Upper lobe of left lung (tissue), 6 donors: ENCODE results near the gene CCDC183. TPM values are rescaled to one million over a fixed set of nuclear protein-coding genes. Genes with fewer than 3 reads are reported as not detected.
"Not testable (repeated sequence)": the region's sequence is repeated elsewhere in the genome, so short reads cannot be mapped to it uniquely, and the experiment has no call there.

ENCODE experiments used
- ATAC-seq, 2 donors: fragments of 200-7000 bp; cut with Tn5 transposase; one replicate each; pipeline ENCODE4 v1.9.1; 2022; ENCODE audit warnings: mild to moderate bottlenecking in 2 of 2, moderate library complexity in 2 of 2; ENCODE audit not compliant: low FRiP score in 2 of 2
- DNase-seq, 2 donors: peaks; one replicate each; pipeline ENCODE4 v3.0.0-alpha.2; 2019 to 2020
- H3K27ac ChIP-seq, 4 donors: fragments of 200-600 bp; sonication (generic); one replicate each; pipeline ENCODE4 v1.5.1; 2016 to 2019
- H3K27me3 ChIP-seq, 4 donors: fragments of 200-600 bp; sonication (generic); one replicate each; pipeline ENCODE4 v1.5.1; 2017 to 2019
- H3K36me3 ChIP-seq, 4 donors: fragments of 200-600 bp; sonication (generic); one replicate each; pipeline ENCODE4 v1.5.1; 2016 to 2019
- H3K4me1 ChIP-seq, 4 donors: fragments of 200-600 bp; sonication (generic); one replicate each; pipeline ENCODE4 v1.5.1; 2018 to 2019
- H3K4me3 ChIP-seq, 4 donors: fragments of 200-600 bp; sonication (generic); one replicate each; pipeline ENCODE4 v1.5.1; 2017 to 2019; ENCODE audit warnings: mild to moderate bottlenecking in 2 of 4, moderate library complexity in 1 of 4
- H3K9me3 ChIP-seq, 4 donors: fragments of 200-600 bp; sonication (generic); one replicate each; pipeline ENCODE4 v1.5.1; 2018 to 2019
- CTCF ChIP-seq, 6 experiments: fragments of 450-650 bp in 4 of 6; fragments of 200-600 bp in 2 of 6; sonication (generic) in 2 of 6; IDR thresholded peaks; one replicate each; pipeline ENCODE4 v1.5.1; 2016 to 2019; ENCODE audit warnings: antibody characterized with exemption in 6 of 6
- EP300 ChIP-seq, 4 donors: sonication (generic); formaldehyde crosslinking; IDR thresholded peaks; one replicate each; pipeline ENCODE4 v1.5.1; 2017; ENCODE audit warnings: antibody characterized with exemption in 4 of 4, control low read depth in 2 of 4
- POLR2A ChIP-seq, 4 donors: fragments of 450-650 bp; IDR thresholded peaks; one replicate each; pipeline ENCODE4 v1.5.1; 2016 to 2017; ENCODE audit warnings: antibody characterized with exemption in 4 of 4, mild to moderate bottlenecking in 2 of 4
- POLR2AphosphoS5 ChIP-seq, 2 donors: sonication (generic); formaldehyde crosslinking; IDR thresholded peaks; one replicate each; pipeline ENCODE4 v1.5.1; 2017; ENCODE audit warnings: antibody characterized with exemption in 2 of 2
- WGBS, 2 donors: methylation state at CpG; one replicate each; pipeline ENCODE4 v1.1.5; 2017 to 2018; 5-methylcytosine and 5-hydroxymethylcytosine counted together
- total RNA-seq, 6 donors: library from RNA; depleted of rRNA in 4 of 6; stranded (reverse); fragments of >200 nt in 4 of 6; gene quantifications; one replicate each; pipeline versions ENCODE4 v1.1.0 to v1.2.1, GENCODE V29; 2016 to 2021
- donor health status: DM: no; HTN: no; CAD: no; lungs with moderate emphysema.
- donor health status: DM: no; HTN: yes; CAD: no; lungs with severe emphysema.

CCDC183 gene
- total RNA-seq, 6 donors from 2014 or later: 1.9 to 130 (median 6.6) TPM

- Histone ChIP-seq H3K27ac (no peak overlapping the region), H3K4me3 (no peak overlapping the region), H3K4me1 (no peaks in the 10 kb centered on the region), H3K36me3 (no peaks in the 10 kb centered on the region), H3K9me3 (no peaks in the 10 kb centered on the region), H3K27me3 (no peaks in the 10 kb centered on the region)
- ATAC-seq: no peak
- WGBS, 2 donors: 85 to 89% methylated on average over 5 of the region's 5 CpGs
- TF ChIP-seq POLR2AphosphoS5 (IDR thresholded peaks at IDR 0.05): no peak
- TF ChIP-seq POLR2A (IDR thresholded peaks at IDR 0.05): no peak
- TF ChIP-seq EP300 (IDR thresholded peaks at IDR 0.05): no peak
- TF ChIP-seq CTCF (IDR thresholded peaks at IDR 0.05): no peak
- no peak for DNase-seq
Measured at GRCh38 chr9:136779808-136780207, 16.3 kb upstream of the CCDC183 start.

- H3K4me1 ChIP-seq: peaks cover 0 to 1% (median 0%) of the 10 kb centered on the region in 4 donors
- no peak for ATAC-seq
- no peaks in the 10 kb centered on the region for H3K9me3 ChIP-seq
- H3K36me3 ChIP-seq: no peaks in the 10 kb centered on the region
- DNase-seq: no peak
- 92 to 97% methylated on average over 3 of the region's 3 CpGs for WGBS, 2 donors
- H3K4me3 ChIP-seq: no peak overlapping the region
- TF ChIP-seq POLR2AphosphoS5 (IDR thresholded peaks at IDR 0.05) (no peak), EP300 (IDR thresholded peaks at IDR 0.05) (no peak), CTCF (IDR thresholded peaks at IDR 0.05) (no peak), POLR2A (IDR thresholded peaks at IDR 0.05) (no peak)
- H3K27me3 ChIP-seq: no peaks in the 10 kb centered on the region
- no peak overlapping the region for H3K27ac ChIP-seq
Measured at GRCh38 chr9:136782452-136782851, 13.7 kb upstream of the CCDC183 start.

- TF ChIP-seq POLR2A (IDR thresholded peaks at IDR 0.05) (no peak), POLR2AphosphoS5 (IDR thresholded peaks at IDR 0.05) (no peak), EP300 (IDR thresholded peaks at IDR 0.05) (no peak), CTCF (IDR thresholded peaks at IDR 0.05) (peak in 5 of 6 experiments; percentile 40 to 55 (median 50))
- no peak for DNase-seq
- no peaks in the 10 kb centered on the region for H3K27me3 ChIP-seq
- 44 to 50% methylated on average over 9 of the region's 9 CpGs for WGBS, 2 donors
- no peak overlapping the region for H3K4me3 ChIP-seq
- no peaks in the 10 kb centered on the region for H3K36me3 ChIP-seq
- no peak for ATAC-seq
- H3K4me1 ChIP-seq: peaks cover 0 to 8% (median 4%) of the 10 kb centered on the region in 4 donors
- no peaks in the 10 kb centered on the region for H3K9me3 ChIP-seq
- H3K27ac ChIP-seq: no peak overlapping the region
Measured at GRCh38 chr9:136784249-136784996, 11.7 kb upstream of the CCDC183 start.

GRCh38 chr9:136784997-136785361 lies 11.2 kb upstream of the CCDC183 start:
- Histone ChIP-seq H3K4me3 (no peak overlapping the region), H3K36me3 (no peaks in the 10 kb centered on the region), H3K4me1 (peaks cover 1 to 8% (median 5%) of the 10 kb centered on the region in 4 donors), H3K9me3 (no peaks in the 10 kb centered on the region), H3K27me3 (no peaks in the 10 kb centered on the region), H3K27ac (no peak overlapping the region)
- WGBS, 2 donors: 76 to 87% methylated on average over 6 of the region's 6 CpGs
- TF ChIP-seq POLR2A (IDR thresholded peaks at IDR 0.05) (no peak), POLR2AphosphoS5 (IDR thresholded peaks at IDR 0.05) (no peak), EP300 (IDR thresholded peaks at IDR 0.05) (no peak), CTCF (IDR thresholded peaks at IDR 0.05) (no peak)
- no peak for DNase-seq
- ATAC-seq: no peak

GRCh38 chr9:136785565-136786355 lies 10.4 kb upstream of the CCDC183 start:
- DNase-seq: peak in 1 of 2 donors; percentile 51
- H3K36me3 ChIP-seq, H3K4me3 ChIP-seq, ATAC-seq, H3K27ac ChIP-seq, H3K27me3 ChIP-seq, H3K9me3 ChIP-seq: not testable (repeated sequence)
- 69 to 92% methylated on average over 10 to 23 of the region's 23 CpGs for WGBS, 2 donors
- peaks cover 8 to 12% (median 11%) of the 10 kb centered on the region in 4 donors for H3K4me1 ChIP-seq
